ENCODE data around the gene PRICKLE1. TPM values are rescaled to one million over a fixed set of nuclear protein-coding genes. Genes with fewer than 3 reads are reported as not detected.

PRICKLE1 gene
- total and polyA plus RNA-seq, 2 experiments from 2014 or later: 16.5 to 25.9 TPM

- Histone ChIP-seq H2AFZ (no peak overlapping the region), H3K79me2 (no peaks in the 10 kb centered on the region), H3K27me3 (no peaks in the 10 kb centered on the region), H4K20me1 (ENCODE audit: insufficient read depth, poor library complexity, severe bottlenecking) (no peaks in the 10 kb centered on the region), H3K36me3 (replicated peaks; ENCODE audit: insufficient read depth, low read depth) (no peaks in the 10 kb centered on the region), H3K9me3 (ENCODE audit: low read depth) (no peaks in the 10 kb centered on the region), H3K27ac (no peak overlapping the region), H3K4me2 (no peak overlapping the region), H3K4me3 (no peak overlapping the region), H3K9me2 (replicated peaks; ENCODE audit: insufficient read depth) (no peaks in the 10 kb centered on the region), H3K4me1 (ENCODE audit: insufficient read depth) (no peaks in the 10 kb centered on the region)
- 96% methylated on average over 9 of the region's 9 CpGs for WGBS (ENCODE audit: low lambda C conversion rate, missing lambda C conversion rate)
- no peak for TF ChIP-seq CTCF (IDR thresholded peaks at IDR 0.05; ENCODE audit: poor library complexity)
- TF ChIP-seq EZH2phosphoT487 (IDR thresholded peaks at IDR 0.05; ENCODE audit: low read depth, severe bottlenecking, unreplicated experiment): no peak
- TF ChIP-seq EZH2 (IDR thresholded peaks at IDR 0.05; ENCODE audit: borderline replicate concordance): no peak
- no peak for DNase-seq (ENCODE audit: low spot score)
Observed at GRCh38 chr12:42448841-42449240, 140.7 kb downstream of the PRICKLE1 start.

DNA sequence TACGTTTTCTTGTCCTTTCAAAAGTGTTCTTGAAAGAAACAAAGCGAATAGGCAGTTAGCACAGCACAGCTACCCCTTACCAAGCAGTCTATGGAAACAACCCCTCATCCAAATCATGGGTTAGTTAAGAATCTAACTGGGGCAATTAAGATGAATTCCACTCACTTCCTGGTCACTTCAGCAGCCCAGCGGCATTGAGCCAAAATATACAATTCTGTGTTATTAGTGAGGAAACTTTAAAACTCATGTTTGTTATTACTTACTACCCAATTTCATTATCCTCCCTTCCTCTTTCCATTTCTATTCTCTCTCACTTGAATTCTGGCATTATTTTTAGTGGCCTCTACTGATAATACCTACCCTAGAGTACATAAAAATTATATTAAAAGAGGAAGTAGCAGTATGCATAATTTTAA is 142.2 kb downstream of the PRICKLE1 start:
- H3K4me1 ChIP-seq (ENCODE audit: insufficient read depth): no peaks in the 10 kb centered on the region
- H4K20me1 ChIP-seq (ENCODE audit: insufficient read depth, poor library complexity, severe bottlenecking): no peaks in the 10 kb centered on the region
- H3K9me2 ChIP-seq (replicated peaks; ENCODE audit: insufficient read depth): no peaks in the 10 kb centered on the region
- no peak for TF ChIP-seq EZH2phosphoT487 (IDR thresholded peaks at IDR 0.05; ENCODE audit: low read depth, severe bottlenecking, unreplicated experiment)
- TF ChIP-seq CTCF (IDR thresholded peaks at IDR 0.05; ENCODE audit: poor library complexity): no peak
- no peak for TF ChIP-seq EZH2 (IDR thresholded peaks at IDR 0.05; ENCODE audit: borderline replicate concordance)
- no peak overlapping the region for H3K4me2 ChIP-seq
- no peaks in the 10 kb centered on the region for H3K79me2 ChIP-seq
- no peak overlapping the region for H3K4me3 ChIP-seq
- no peaks in the 10 kb centered on the region for H3K36me3 ChIP-seq (replicated peaks; ENCODE audit: insufficient read depth, low read depth)
- no peak for DNase-seq (ENCODE audit: low spot score)
- no peaks in the 10 kb centered on the region for H3K27me3 ChIP-seq
- H2AFZ ChIP-seq: no peak overlapping the region
- H3K9me3 ChIP-seq (ENCODE audit: low read depth): no peaks in the 10 kb centered on the region
- WGBS (ENCODE audit: low lambda C conversion rate, missing lambda C conversion rate): 91% methylated on average over 3 of the region's 3 CpGs
- H3K27ac ChIP-seq: no peak overlapping the region

DNA sequence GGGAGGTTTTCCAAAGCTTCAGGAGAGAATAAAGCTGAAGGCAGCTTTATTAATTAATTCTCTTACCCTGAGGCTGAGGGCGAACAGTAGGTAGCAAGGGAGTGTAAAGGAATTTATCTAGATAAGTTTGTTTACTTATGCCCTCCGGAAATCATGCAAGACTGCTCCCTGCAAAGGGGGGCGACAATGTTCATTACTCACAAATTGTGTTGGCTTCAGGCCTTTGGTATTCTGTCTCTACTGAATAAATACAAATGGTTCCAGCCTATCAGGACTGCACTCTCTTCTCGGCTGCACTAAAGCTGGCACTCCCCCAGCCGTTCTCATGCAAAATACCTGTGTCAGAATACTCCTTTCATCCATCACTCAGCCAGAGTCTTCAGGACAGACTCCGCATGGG is 142.8 kb downstream of the PRICKLE1 start:
- H3K27ac ChIP-seq: no peak overlapping the region
- H3K9me2 ChIP-seq (replicated peaks; ENCODE audit: insufficient read depth): no peaks in the 10 kb centered on the region
- no peaks in the 10 kb centered on the region for H3K4me1 ChIP-seq (ENCODE audit: insufficient read depth)
- no peaks in the 10 kb centered on the region for H3K27me3 ChIP-seq
- H3K36me3 ChIP-seq (replicated peaks; ENCODE audit: insufficient read depth, low read depth): no peaks in the 10 kb centered on the region
- no peak for TF ChIP-seq CTCF (IDR thresholded peaks at IDR 0.05; ENCODE audit: poor library complexity)
- no peak for TF ChIP-seq EZH2 (IDR thresholded peaks at IDR 0.05; ENCODE audit: borderline replicate concordance)
- TF ChIP-seq EZH2phosphoT487 (IDR thresholded peaks at IDR 0.05; ENCODE audit: low read depth, severe bottlenecking, unreplicated experiment): no peak
- no peak overlapping the region for H3K4me3 ChIP-seq
- H3K79me2 ChIP-seq: no peaks in the 10 kb centered on the region
- H3K4me2 ChIP-seq: no peak overlapping the region
- H4K20me1 ChIP-seq (ENCODE audit: insufficient read depth, poor library complexity, severe bottlenecking): no peaks in the 10 kb centered on the region
- no peaks in the 10 kb centered on the region for H3K9me3 ChIP-seq (ENCODE audit: low read depth)
- WGBS (ENCODE audit: low lambda C conversion rate, missing lambda C conversion rate): 64% methylated on average over 6 of the region's 6 CpGs
- H2AFZ ChIP-seq: no peak overlapping the region
- DNase-seq (ENCODE audit: low spot score): no peak

- Histone ChIP-seq H3K36me3 (replicated peaks; ENCODE audit: insufficient read depth, low read depth) (no peaks in the 10 kb centered on the region), H3K4me1 (ENCODE audit: insufficient read depth) (no peaks in the 10 kb centered on the region), H4K20me1 (ENCODE audit: insufficient read depth, poor library complexity, severe bottlenecking) (no peaks in the 10 kb centered on the region), H3K9me2 (replicated peaks; ENCODE audit: insufficient read depth) (no peaks in the 10 kb centered on the region), H3K79me2 (no peaks in the 10 kb centered on the region), H3K27me3 (no peaks in the 10 kb centered on the region), H2AFZ (no peak overlapping the region), H3K4me2 (no peak overlapping the region), H3K4me3 (no peak overlapping the region), H3K9me3 (ENCODE audit: low read depth) (no peaks in the 10 kb centered on the region), H3K27ac (no peak overlapping the region)
- no peak for DNase-seq (ENCODE audit: low spot score)
- WGBS (ENCODE audit: low lambda C conversion rate, missing lambda C conversion rate): 94% methylated on average over 16 of the region's 16 CpGs
- no peak for TF ChIP-seq CTCF (IDR thresholded peaks at IDR 0.05; ENCODE audit: poor library complexity)
- no peak for TF ChIP-seq EZH2 (IDR thresholded peaks at IDR 0.05; ENCODE audit: borderline replicate concordance)
- no peak for TF ChIP-seq EZH2phosphoT487 (IDR thresholded peaks at IDR 0.05; ENCODE audit: low read depth, severe bottlenecking, unreplicated experiment)
Observed at GRCh38 chr12:42445891-42446290, 143.7 kb downstream of the PRICKLE1 start.

Data from hepatocyte (in vitro differentiated cells).